ENCODE data around the gene ETS1.

Gene ETS1

DNA sequence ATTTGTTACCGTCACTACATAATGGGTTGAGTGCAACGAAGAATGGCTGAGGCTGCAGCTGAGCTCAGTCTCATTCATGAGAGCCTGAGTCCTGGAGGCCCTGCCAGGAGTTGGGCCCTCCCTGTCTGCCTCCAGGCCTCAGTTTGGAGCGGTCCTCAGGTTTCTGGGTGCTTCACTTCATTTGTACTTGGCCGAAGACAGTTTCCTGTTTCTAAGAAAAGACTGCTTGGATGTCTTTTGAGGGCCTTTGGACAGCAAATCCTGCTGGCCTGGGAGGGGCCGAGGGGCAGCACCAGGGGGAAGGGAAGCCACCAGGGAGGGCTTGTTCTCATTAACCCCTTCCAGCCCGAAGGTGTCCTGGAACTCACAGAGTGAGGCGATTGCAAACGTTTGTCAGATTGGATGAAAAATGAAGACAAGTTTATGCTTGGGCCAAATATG, 163.1 kb downstream of the ETS1 start:
- DNase-seq (ENCODE audit: low spot score), result no peak

DNA sequence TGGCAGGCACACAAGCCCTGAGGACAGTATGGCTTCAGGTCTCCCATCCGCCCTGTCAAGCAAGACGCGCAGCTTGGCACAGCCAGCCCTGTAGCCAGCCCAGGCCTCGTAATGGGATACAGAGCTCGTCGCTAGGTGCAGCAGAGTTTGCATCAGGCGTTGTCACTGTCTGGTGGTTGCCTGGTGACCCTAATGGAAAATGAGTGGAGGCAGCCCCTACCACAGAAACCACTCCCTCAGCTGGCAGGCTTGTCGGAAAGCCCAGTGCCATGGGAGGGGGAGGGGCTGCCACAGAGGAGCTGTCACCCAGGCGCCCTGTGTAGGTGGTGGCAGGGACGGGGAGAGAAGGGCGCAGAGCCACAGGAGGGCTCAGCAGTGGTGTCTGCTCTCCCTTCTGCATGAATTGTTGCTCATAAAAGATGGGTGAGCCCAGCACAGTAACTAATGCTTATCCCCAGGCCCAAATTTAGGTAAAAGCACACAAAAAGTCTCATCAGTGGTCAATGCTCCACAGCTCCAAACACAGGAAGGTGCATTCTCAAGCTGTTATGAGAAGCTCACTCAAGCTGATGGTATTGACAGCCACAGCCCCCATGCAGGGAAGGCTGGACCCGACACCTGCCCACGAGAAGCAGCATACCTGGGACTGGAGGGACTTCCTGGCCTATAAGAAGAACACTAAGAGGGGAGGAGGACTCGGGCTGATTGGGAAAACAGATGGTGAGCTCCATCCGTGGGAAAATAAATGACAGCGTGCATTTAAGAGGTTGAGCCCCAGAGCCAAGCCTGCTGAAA, 164.6 kb downstream of the ETS1 start:
- no peak for DNase-seq (ENCODE audit: low spot score)

DNA sequence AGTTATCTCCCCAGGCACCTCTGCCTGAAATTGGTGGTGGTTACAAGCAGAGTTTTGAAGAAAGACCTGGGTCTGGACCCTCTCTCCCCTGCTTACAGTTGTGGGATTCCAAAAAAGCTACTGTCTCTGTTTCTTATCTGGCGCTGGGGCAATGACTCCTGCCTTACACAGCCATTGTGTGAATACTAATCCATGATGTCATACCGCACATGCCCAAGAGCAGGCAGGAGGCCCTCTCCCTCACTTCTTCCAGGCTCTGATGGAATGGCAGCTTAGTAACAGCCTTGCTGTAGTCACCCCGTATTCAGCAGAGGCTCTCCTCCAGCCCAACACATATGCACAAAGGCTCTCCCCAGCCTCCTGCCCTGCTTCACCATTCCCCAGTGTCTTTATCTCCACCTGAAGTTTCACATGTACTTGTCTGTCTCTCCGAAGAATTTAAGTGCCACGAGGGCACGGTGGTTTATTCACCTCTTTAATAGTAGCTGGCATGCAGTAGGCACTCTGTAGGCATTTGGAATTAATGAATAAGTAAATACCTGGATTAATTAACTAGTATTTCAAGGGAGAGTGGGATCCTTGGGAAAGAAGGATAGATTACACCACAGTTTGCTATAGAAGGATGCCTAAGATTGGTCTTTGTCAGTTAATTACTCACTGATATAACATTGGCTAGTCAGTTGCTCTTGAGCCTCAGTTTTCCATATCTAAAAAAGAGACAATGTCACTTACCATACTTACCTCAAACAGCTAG, 165.6 kb downstream of the ETS1 start:
- no peak for DNase-seq (ENCODE audit: low spot score)

DNA sequence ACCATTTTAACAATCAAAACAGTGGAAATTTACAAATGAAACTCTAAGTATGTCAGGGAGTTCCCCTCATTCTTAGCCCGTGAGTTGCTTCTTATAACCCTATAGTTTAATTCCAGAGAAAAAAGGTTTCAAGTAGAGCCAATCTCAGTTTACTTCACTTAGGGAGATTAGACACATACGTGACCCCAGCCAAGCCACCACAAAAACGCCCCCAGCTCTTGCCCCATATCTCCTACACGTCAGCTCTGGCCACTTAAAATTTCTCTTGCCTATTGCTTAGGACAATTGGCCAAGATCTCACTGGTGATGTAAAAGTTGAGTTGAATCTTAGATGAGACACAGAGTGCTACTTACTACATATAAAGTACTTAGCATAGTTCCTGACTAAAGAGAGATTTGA, 166.4 kb downstream of the ETS1 start:
- no peak for DNase-seq (ENCODE audit: low spot score)

DNA sequence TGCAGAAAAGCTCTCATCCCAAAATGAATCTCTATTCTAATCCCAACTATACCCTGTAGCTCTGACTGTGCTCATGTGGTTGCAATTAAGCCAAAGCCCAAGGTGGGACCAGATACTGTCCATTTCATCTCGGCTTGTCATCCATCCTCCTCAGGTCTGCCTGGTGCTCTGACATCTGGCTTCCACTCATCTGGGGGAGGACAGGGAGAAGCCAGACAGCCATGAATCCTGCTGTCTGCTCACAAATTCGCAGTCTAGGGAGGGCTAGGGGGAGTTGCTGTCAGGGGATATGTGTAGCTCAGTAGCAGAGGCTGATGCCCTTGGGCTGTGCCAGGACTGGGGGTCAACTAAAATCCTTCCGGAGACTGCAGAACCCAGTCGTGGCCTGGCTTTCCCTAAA, 167.1 kb downstream of the ETS1 start:
- DNase-seq (ENCODE audit: low spot score), result no peak

DNA sequence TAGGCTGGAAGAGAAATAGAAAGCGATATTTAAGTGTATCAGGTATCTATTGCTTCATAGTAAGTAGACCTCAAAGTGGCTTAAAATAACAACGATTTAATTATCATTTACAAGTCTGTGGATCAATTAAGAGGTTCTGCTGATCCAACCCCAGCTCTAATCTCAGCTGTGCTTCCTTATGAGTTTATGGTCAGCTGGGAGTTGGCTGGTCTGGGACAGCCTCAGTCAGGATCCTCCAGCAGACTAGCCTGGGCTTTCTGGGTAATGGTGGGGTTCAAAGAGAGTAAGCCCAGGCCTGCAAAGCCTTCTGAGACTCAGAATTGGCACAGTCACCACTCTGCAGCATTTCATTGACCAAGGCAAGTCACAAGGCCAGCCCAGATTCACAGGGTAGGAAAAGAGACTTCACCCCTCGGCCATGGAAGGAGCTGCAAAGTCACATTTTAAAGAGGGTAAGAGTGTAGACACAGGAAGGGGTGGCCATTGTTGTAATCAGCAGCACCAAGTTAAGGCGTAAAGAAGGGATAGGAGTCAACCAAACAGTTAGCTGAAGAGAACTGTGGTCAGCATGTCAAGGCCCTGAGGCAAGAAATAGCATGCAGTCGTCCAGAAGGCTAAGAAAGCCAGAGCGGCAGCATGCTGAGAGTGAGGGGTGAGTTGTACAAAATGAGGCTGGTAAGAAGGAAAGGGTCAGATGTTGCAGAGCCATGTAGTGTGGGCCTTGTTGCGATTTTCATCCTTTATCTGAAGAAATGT, 168.2 kb downstream of the ETS1 start:
- no peak for DNase-seq (ENCODE audit: low spot score)

DNA sequence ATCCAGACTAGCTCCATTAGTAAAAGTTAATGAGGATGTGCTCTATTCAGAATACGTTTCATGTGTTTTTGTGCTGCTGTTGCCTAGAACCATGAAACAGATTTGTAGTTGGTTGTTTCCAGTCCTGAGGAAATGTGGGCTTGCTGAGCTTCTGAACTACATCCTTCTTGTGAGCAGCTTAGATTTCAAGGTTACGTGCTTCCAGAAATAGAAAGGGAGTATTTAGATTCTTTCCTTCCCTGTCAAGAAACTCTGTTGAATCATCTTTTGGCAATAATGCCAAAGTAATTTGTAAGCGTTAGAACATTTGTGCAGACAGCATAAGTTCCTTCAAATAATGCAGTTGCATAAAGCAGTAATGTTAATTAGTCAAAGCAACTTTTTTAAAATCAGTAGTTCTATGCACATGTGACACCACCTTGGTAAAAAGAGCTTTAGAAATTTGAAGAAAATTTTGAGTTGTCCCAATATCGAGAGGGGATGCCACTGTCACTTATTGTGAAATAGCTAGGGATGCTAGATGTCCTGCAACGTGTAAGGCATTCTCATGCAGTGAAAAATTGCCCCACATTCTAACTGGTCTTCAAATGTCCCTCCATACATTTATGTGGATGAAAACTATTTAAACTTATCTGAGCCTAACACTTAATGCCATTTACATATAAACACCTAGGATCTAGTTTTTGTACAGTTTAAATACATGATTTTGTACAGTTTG, 169.6 kb downstream of the ETS1 start:
- no peak for DNase-seq (ENCODE audit: low spot score)

DNA sequence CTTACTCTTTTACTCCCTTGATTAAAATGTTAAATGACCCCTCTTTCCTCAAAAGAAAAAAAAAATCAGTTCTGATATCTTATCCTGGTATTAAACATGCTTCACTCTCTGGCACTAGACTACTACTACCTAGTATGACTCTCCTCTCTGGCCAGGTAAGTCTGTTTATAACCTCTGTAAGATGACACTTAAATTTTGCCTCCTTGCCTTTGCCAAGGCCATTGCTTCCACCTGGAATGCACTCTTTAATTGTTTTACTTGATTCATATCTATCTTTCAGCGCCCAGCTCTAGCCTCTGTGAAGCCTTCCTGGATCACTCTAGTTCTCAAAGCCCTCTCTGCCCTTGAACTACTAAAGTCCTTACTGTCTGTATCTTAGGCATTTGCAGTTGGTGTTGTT, 170.4 kb downstream of the ETS1 start:
- no peak for DNase-seq (ENCODE audit: low spot score)

DNA sequence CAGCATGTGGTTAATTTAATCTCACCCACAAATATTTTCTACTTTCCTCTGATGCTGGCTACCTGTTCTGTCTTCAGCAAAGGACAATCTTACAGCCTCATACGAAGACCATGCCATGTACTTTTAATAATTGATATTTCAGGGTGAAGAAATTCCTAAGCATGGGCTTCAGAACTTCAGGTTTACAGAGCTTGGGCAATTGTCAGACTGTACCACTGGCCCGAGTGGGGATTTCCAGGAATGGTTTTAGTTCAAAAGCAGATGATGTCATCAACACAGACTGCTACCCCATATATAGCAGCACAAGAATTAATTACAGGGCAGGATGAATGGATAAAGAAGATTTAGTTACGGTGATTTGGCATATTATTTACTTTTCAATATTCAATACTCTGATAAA, 171.8 kb downstream of the ETS1 start:
- DNase-seq (ENCODE audit: low spot score), result no peak

DNA sequence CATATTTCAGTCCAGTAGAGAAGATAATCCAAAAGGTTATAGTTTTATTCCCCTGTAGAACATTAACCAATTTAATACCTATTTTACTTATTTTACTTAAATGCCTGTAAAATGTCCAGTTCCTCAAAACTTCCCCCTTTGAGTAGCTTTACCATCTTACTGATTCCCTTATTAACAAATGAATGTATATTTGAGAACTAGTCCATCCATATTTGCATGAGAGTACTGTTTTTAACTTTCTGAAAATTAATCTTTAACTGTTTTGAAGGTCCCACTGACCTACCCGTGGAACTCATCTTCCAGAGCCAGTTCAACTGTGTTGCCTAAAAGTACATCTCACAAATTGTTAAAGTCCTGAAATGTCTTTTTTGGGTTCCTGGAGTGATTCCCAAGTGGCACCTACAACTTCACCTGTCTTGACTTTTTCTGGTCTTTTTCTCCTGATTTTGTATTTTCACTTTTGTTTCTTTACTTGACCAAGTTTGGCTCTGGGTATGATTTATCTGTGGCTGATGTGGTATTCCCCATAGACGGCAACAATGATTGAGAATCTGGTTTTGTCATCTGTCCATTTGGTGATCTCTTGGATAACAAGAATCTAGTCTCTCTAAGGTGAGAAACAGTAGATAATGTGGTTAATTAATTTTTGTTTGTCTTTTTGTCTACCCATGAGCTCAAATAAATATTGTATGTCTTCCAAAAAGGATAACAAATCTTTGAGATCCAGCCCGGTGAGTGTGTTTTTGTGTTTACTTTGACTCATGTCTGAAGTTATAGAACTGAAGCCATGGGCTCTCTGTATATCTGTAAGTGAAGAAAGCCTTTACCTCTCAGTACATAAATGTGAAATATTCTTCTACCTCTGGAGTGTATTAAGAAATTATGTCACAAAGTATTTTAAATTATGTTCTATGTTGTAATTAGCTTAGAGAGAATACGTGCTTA, 174.2 kb downstream of the ETS1 start:
- DNase-seq (ENCODE audit: low spot score), result no peak

DNA sequence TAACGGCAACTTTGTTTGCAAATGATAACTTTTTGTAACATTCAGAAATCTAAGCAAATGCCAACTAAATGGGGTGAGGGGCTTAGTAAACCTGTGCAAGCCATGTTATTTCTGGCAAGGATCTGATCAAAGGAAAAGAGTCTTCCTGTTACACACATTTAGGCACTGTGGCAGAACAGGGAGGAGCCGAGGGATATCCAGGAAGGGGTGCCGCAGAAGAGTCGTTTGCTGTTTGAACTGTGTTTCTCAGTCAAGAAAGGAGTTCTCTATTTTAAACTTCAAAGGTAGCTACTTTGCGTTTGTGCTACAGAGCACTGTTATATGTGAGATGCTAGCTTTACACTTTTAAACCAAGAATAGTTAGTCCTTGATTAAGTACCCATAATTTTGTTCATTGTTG, 175.5 kb downstream of the ETS1 start:
- no peak for DNase-seq (ENCODE audit: low spot score)

DNA sequence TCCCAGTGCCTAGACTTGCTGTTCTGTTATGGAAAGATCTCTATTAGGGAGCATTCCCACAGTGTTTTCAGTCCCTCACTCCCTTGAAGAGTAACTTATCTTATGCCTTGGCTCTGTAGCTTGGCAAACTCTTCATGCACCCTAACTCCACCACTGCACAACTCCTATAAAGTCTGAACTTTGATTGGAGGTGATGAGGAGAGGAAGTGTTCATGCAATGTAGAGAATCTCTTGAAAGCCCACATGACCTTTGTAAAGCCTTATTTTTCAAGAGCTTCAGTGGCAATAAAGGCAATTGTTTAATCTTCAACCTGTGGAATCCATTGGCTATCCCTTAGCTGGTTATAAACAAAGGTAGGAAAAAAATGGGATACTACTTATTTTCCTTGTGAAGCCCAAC, 176.2 kb downstream of the ETS1 start:
- DNase-seq (ENCODE audit: low spot score), result no peak

DNA sequence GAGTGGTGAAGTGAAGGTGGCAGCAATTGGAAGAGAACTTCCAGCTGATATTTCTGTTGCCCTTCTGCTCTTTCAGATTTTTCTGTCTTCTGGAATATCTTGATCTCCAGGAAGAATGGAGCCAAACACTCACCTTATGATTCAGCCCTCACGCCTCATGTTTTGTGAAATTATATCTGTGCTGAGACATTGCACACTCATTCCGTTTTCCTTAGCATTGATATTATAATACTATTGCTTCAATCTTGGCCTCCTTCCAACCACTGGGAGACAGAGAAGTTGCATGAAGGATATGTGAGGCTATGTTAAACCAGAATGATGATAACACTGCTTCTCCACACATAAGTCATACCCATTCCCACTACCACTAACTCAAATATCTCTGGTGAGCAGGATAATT, 177.9 kb downstream of the ETS1 start:
- no peak for DNase-seq (ENCODE audit: low spot score)
